Glutamatergic neuron (in vitro differentiated cells): Measurements from ENCODE around the gene TICRR. TPM values are rescaled to one million over a fixed set of nuclear protein-coding genes. Genes with fewer than 3 reads are reported as not detected.

Experiments
- DNase-seq: peaks from one replicate; pipeline ENCODE4 v3.0.0; 2022
- H3K27ac Mint-ChIP-seq: one replicate; pipeline ENCODE4 v1.8.0; 2020; ENCODE audit warnings: mild to moderate bottlenecking, mixed read lengths, inconsistent platforms; ENCODE audit not compliant: unreplicated experiment
- H3K27me3 Mint-ChIP-seq: one replicate; pipeline ENCODE4 v1.8.0; 2020; ENCODE audit warnings: mild to moderate bottlenecking, moderate library complexity, mixed read lengths, inconsistent platforms; ENCODE audit not compliant: unreplicated experiment
- H3K36me3 Mint-ChIP-seq: one replicate; pipeline ENCODE4 v1.8.0; 2020; ENCODE audit warnings: mild to moderate bottlenecking, mixed read lengths, inconsistent platforms; ENCODE audit not compliant: unreplicated experiment
- H3K4me1 Mint-ChIP-seq: one replicate; pipeline ENCODE4 v1.8.0; 2020; ENCODE audit warnings: mild to moderate bottlenecking, low read depth, mixed read lengths, inconsistent platforms; ENCODE audit not compliant: unreplicated experiment
- H3K4me3 Mint-ChIP-seq: one replicate; pipeline ENCODE4 v1.8.0; 2020; ENCODE audit warnings: mild to moderate bottlenecking, mixed read lengths, inconsistent platforms; ENCODE audit not compliant: unreplicated experiment
- H3K9me3 Mint-ChIP-seq: one replicate; pipeline ENCODE4 v1.8.0; 2020; ENCODE audit warnings: mild to moderate bottlenecking, moderate library complexity, mixed read lengths, inconsistent platforms; ENCODE audit not compliant: unreplicated experiment
- total RNA-seq: library from RNA; stranded (reverse); fragmentation: NEBNext Ultra II Directional; extraction: Animal tissue kit (Norgen Biotek cat#: 25700); gene quantifications from one replicate; pipeline ENCODE4 v1.2.1, GENCODE V29; 2021; ENCODE audit not compliant: unreplicated experiment
- TF ChIP-seq, protein P1 (sequence below): fragments of 200-600 bp; sonication (generic); IDR thresholded peaks from one replicate; pipeline ENCODE4 v1.5.0; 2021; ENCODE audit not compliant: partially characterized antibody, unreplicated experiment

TICRR gene
- total RNA-seq, 1 donor from 2014 or later: 2.7 TPM

DNA sequence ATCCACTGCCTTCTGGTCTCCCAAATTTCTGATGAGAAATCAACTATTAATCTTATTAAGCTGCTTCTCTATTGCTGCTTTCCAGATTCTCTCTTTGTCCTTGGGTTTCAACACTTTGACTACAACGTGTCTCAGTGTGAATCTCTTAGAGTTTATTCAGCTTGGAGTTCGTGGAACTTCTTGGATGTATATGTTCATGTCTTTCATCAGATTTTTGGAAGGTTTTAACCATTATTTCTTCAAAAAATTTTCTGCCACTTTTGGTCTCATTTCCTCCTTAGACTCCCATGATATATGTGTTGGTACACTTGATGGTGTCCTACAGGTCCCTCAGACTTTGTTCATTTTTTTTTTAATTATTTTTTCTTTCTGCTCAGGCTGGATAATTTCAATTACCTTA lies 36.0 kb downstream of the TICRR start:
- Mint-ChIP-seq H3K4me3 (no peak overlapping the region), H3K36me3 (no peaks in the 10 kb centered on the region), H3K27me3 (no peaks in the 10 kb centered on the region), H3K9me3 (no peaks in the 10 kb centered on the region), H3K4me1 (no peaks in the 10 kb centered on the region), H3K27ac (no peak overlapping the region)
- TF ChIP-seq, protein P1, sequence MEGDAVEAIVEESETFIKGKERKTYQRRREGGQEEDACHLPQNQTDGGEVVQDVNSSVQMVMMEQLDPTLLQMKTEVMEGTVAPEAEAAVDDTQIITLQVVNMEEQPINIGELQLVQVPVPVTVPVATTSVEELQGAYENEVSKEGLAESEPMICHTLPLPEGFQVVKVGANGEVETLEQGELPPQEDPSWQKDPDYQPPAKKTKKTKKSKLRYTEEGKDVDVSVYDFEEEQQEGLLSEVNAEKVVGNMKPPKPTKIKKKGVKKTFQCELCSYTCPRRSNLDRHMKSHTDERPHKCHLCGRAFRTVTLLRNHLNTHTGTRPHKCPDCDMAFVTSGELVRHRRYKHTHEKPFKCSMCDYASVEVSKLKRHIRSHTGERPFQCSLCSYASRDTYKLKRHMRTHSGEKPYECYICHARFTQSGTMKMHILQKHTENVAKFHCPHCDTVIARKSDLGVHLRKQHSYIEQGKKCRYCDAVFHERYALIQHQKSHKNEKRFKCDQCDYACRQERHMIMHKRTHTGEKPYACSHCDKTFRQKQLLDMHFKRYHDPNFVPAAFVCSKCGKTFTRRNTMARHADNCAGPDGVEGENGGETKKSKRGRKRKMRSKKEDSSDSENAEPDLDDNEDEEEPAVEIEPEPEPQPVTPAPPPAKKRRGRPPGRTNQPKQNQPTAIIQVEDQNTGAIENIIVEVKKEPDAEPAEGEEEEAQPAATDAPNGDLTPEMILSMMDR: no peak
- no peak for DNase-seq

DNA sequence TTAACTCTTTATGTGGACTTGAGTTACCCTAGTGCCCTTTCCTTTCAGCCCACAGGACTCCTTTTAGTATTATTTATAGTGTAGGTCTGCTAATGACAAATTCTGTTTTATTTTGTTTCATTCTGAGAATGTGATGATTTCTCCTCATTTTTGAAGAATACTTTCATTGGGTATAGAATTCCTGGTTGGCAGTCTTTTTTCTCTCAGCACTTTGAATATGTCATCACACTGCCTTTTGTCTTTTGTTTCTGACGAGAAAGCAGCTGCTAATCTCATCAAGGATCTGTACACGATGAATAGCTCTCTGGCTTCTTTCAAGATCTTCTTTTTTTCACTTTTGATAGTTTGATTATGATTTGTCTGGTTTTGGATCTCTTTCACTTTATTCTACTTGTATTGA lies 37.8 kb downstream of the TICRR start:
- DNase-seq: no peak
- no peak overlapping the region for H3K4me3 Mint-ChIP-seq
- TF ChIP-seq, protein P1: no peak
- H3K36me3 Mint-ChIP-seq: no peaks in the 10 kb centered on the region
- H3K9me3 Mint-ChIP-seq: no peaks in the 10 kb centered on the region
- H3K4me1 Mint-ChIP-seq: no peaks in the 10 kb centered on the region
- no peak overlapping the region for H3K27ac Mint-ChIP-seq
- H3K27me3 Mint-ChIP-seq: no peaks in the 10 kb centered on the region

DNA sequence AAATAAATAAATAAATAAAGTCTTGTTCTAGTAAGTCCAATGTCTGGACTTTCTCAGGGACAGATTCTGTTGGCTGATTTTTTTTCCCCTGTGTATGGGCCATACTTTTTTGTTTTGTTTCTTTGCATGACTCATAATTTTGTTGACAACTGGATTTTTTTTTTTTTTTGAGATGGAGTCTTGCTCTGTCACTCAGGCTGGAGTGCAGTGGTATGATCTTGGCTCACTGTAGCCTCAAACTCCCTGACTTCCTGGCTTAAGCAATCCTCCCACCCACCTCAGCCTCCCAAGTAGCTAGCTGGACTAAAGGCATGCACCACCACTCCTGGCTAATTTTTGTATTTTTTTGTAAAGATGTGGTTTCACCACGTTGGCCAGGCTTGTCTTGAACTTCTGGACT lies 38.9 kb downstream of the TICRR start:
- no peak overlapping the region for H3K27ac Mint-ChIP-seq
- TF ChIP-seq, protein P1: no peak
- H3K4me3 Mint-ChIP-seq: no peak overlapping the region
- H3K36me3 Mint-ChIP-seq: no peaks in the 10 kb centered on the region
- DNase-seq: no peak
- H3K27me3 Mint-ChIP-seq: no peaks in the 10 kb centered on the region
- no peaks in the 10 kb centered on the region for H3K9me3 Mint-ChIP-seq
- no peaks in the 10 kb centered on the region for H3K4me1 Mint-ChIP-seq

DNA sequence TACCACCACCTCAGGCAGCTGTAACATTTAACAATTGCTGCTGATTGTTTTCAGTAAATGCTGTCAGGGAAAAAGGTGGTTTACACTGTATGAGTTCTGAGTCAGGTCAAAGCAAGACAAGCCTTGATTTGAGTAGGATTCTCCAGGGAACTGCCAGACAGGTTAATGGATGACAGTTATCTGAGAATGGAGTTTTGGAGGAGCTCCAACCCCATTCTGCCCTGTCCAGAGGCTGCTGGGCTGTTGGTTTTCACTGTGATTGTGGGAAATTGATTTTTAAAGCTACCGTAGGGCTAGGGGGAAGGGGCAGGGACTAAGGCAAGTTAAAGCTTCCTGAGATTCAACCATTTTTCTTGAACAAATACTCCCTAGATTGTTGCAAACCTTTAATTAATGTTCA lies 39.9 kb downstream of the TICRR start:
- DNase-seq: no peak
- Mint-ChIP-seq H3K4me1 (no peaks in the 10 kb centered on the region), H3K36me3 (no peaks in the 10 kb centered on the region), H3K27ac (no peak overlapping the region), H3K4me3 (no peak overlapping the region), H3K27me3 (no peaks in the 10 kb centered on the region), H3K9me3 (no peaks in the 10 kb centered on the region)
- TF ChIP-seq, protein P1: no peak

DNA sequence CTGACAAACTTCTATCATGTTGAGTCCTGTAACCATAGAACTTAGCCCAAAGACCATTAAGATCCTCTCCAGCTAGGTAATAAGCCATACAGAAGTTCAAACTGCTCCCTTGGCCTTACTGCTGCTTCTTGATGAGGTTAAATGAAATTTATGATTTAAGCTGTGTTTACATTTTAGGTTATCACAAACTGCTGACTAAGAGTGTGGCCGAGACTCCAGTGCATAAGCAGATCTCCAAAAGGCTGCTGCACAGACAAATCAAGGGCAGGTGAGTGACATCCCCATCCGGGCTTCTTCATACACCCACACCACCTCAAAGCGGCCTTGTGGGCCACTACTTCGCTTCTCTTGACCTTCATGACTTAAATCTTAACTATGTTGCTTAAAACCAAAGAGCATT lies 41.0 kb downstream of the TICRR start:
- Mint-ChIP-seq H3K27me3 (no peaks in the 10 kb centered on the region), H3K27ac (no peak overlapping the region), H3K9me3 (no peaks in the 10 kb centered on the region), H3K4me3 (no peak overlapping the region), H3K36me3 (no peaks in the 10 kb centered on the region), H3K4me1 (no peaks in the 10 kb centered on the region)
- TF ChIP-seq, protein P1: no peak
- no peak for DNase-seq
